IMR-90 (cell line): ENCODE data around the gene NTRK3.

Experiments used
- BHLHE40 ChIP-seq: fragments of 150-350 bp; IDR thresholded peaks from 2 replicates; pipeline ENCODE4 v1.6.1; 2016; ENCODE audit warnings: mild to moderate bottlenecking, low read depth, low read length
- CEBPB ChIP-seq: IDR thresholded peaks from 2 replicates; pipeline ENCODE4 v1.6.1; 2012; ENCODE audit warnings: low read depth, low read length, improper control_type of control experiment
- CTCF ChIP-seq: conservative IDR thresholded peaks from 2 replicates; pipeline ENCODE4 v1.5.1; 2012; ENCODE audit warnings: mild to moderate bottlenecking, low read depth, low read length, improper control_type of control experiment
- ELK1 ChIP-seq: fragments of 150-350 bp; IDR thresholded peaks from 2 replicates; pipeline ENCODE4 v1.6.1; 2016; ENCODE audit warnings: low read depth, mild to moderate bottlenecking, low read length, moderate library complexity, borderline replicate concordance
- FOS ChIP-seq: fragments of 150-350 bp; IDR thresholded peaks from 2 replicates; pipeline ENCODE4 v1.6.1; 2016; ENCODE audit warnings: low read depth, low read length
- MXI1 ChIP-seq: IDR thresholded peaks from 2 replicates; pipeline ENCODE4 v1.6.1; 2012; ENCODE audit warnings: low read depth, mild to moderate bottlenecking, low read length, moderate library complexity, borderline replicate concordance
- POLR2A ChIP-seq: IDR thresholded peaks from 2 replicates; pipeline ENCODE4 v1.6.1; 2012; ENCODE audit warnings: mild to moderate bottlenecking, low read depth, low read length
- RFX5 ChIP-seq: IDR thresholded peaks from 2 replicates; pipeline ENCODE4 v1.8.0; 2012; ENCODE audit warnings: low read depth, mild to moderate bottlenecking, low read length, moderate library complexity
- SMC3 ChIP-seq: fragments of 150-350 bp; IDR thresholded peaks from 2 replicates; pipeline ENCODE4 v1.6.1; 2016; ENCODE audit warnings: low read depth, mild to moderate bottlenecking, antibody characterized with exemption, low read length, moderate library complexity

GRCh38 chr15:88017753-88018152 is 238.8 kb downstream of the NTRK3 start:
- TF ChIP-seq CEBPB (no peak), CTCF (no peak), POLR2A (no peak), MXI1 (no peak), SMC3 (no peak), FOS (no peak), BHLHE40 (no peak), RFX5 (no peak), ELK1 (no peak)
